H1 (cell line): ENCODE measurements around the gene HSPBP1. TPM values are rescaled to one million over a fixed set of nuclear protein-coding genes. Genes with fewer than 3 reads are reported as not detected.
A peak's percentile ranks its signal among the peaks of the same experiment; 100 is the strongest.

Experiments
- ASH2L ChIP-seq: fragments of 200-600, 300-600 bp; sonication (generic); IDR thresholded peaks from one replicate; pipeline ENCODE4 v1.7.1; 2017; ENCODE audit warnings: low read length
- BACH1 ChIP-seq: IDR thresholded peaks from 2 replicates; pipeline ENCODE4 v1.6.1; 2012; ENCODE audit warnings: low read length, improper control_type of control experiment
- BRCA1 ChIP-seq: IDR thresholded peaks from 2 replicates; pipeline ENCODE4 v1.6.1; 2012; ENCODE audit warnings: low read depth, low read length, improper control_type of control experiment
- CHD2 ChIP-seq: IDR thresholded peaks from 2 replicates; pipeline ENCODE4 v1.6.1; 2012; ENCODE audit warnings: low read length, improper control_type of control experiment
- CREB1 ChIP-seq: IDR thresholded peaks from 2 replicates; pipeline ENCODE4 v1.6.1; 2012; ENCODE audit warnings: inconsistent platforms
- E2F6 ChIP-seq: IDR thresholded peaks from 2 replicates; pipeline ENCODE4 v1.6.1; 2012; ENCODE audit warnings: inconsistent platforms
- EGR1 ChIP-seq: IDR thresholded peaks from 2 replicates; pipeline ENCODE4 v1.6.1; 2011; ENCODE audit warnings: low read depth, low read length, borderline replicate concordance
- EZH2 ChIP-seq: fragments of 200-600 bp; sonication (generic); IDR thresholded peaks from 2 replicates; pipeline ENCODE4 v1.7.1; 2012; ENCODE audit warnings: low read depth, mild to moderate bottlenecking, moderate library complexity, low read length, inconsistent platforms; ENCODE audit not compliant: severe bottlenecking
- FOSL1 ChIP-seq: IDR thresholded peaks from 2 replicates; pipeline ENCODE4 v1.6.1; 2011; ENCODE audit warnings: mild to moderate bottlenecking, low read depth, low read length, moderate library complexity; ENCODE audit not compliant: insufficient read depth
- HDAC2 ChIP-seq, 2 experiments: fragments of 300-600 bp in 1 of 2; sonication (generic) in 1 of 2; IDR thresholded peaks; 2 replicates each; pipeline ENCODE4 v1.6.1; 2011 to 2012; ENCODE audit warnings: low read depth in 2 of 2, low read length in 2 of 2, mild to moderate bottlenecking in 2 of 2, moderate library complexity in 2 of 2, borderline replicate concordance in 1 of 2, inconsistent platforms in 1 of 2
- JUN ChIP-seq: IDR thresholded peaks from 2 replicates; pipeline ENCODE4 v1.6.1; 2011; ENCODE audit warnings: low read depth, mild to moderate bottlenecking, improper control_type of control experiment, low read length
- KDM1A ChIP-seq: fragments of 200-600, 300-600 bp; sonication (generic); IDR thresholded peaks from 2 replicates; pipeline ENCODE4 v1.7.1; 2016; ENCODE audit warnings: mild to moderate bottlenecking, low read length, borderline replicate concordance
- MAFK ChIP-seq: IDR thresholded peaks from 2 replicates; pipeline ENCODE4 v1.6.1; 2012; ENCODE audit warnings: low read depth, mild to moderate bottlenecking, improper control_type of control experiment, low read length
- NRF1 ChIP-seq: IDR thresholded peaks from 2 replicates; pipeline ENCODE4 v1.6.1; 2011; ENCODE audit warnings: mild to moderate bottlenecking, low read depth, low read length, improper control_type of control experiment
- POLR2A ChIP-seq, 2 experiments: IDR thresholded peaks; 1 replicate in 1 of 2; 2 replicates in 1 of 2; pipeline ENCODE4 v1.6.1; 2011; ENCODE audit warnings: low read depth in 2 of 2, low read length in 2 of 2, mild to moderate bottlenecking in 2 of 2; ENCODE audit errors: control extremely low read depth in 1 of 2
- RFX5 ChIP-seq: IDR thresholded peaks from 2 replicates; pipeline ENCODE4 v1.6.1; 2011; ENCODE audit warnings: low read depth, low read length, improper control_type of control experiment, borderline replicate concordance
- SAP30 ChIP-seq: fragments of 300-600 bp; sonication (generic); IDR thresholded peaks from 2 replicates; pipeline ENCODE4 v1.7.1; 2012; ENCODE audit warnings: low read length, moderate library complexity, mild to moderate bottlenecking, inconsistent platforms; ENCODE audit not compliant: insufficient read depth, insufficient replicate concordance
- SIN3A ChIP-seq, 2 experiments: IDR thresholded peaks in 1 of 2; conservative IDR thresholded peaks in 1 of 2; 2 replicates each; pipeline ENCODE4 v1.6.1; 2011 to 2012; ENCODE audit warnings: low read length in 2 of 2, improper control_type of control experiment in 1 of 2, low read depth in 1 of 2, mild to moderate bottlenecking in 1 of 2
- SP1 ChIP-seq: IDR thresholded peaks from 2 replicates; pipeline ENCODE4 v1.6.1; 2011; ENCODE audit warnings: low read depth, low read length
- SP4 ChIP-seq: IDR thresholded peaks from 2 replicates; pipeline ENCODE4 v1.6.1; 2012; ENCODE audit warnings: low read length, inconsistent platforms
- SUZ12 ChIP-seq: fragments of 200-600 bp; sonication (generic); IDR thresholded peaks from 2 replicates; pipeline ENCODE4 v1.6.1; 2012; ENCODE audit warnings: mild to moderate bottlenecking, inconsistent platforms, low read length, moderate library complexity, mixed read lengths
- TAF1 ChIP-seq: IDR thresholded peaks from 2 replicates; pipeline ENCODE4 v1.6.1; 2011; ENCODE audit warnings: mild to moderate bottlenecking, low read depth, low read length
- TBP ChIP-seq: IDR thresholded peaks from 2 replicates; pipeline ENCODE4 v1.6.1; 2011; ENCODE audit warnings: low read depth, low read length, improper control_type of control experiment
- TCF12 ChIP-seq: IDR thresholded peaks from 2 replicates; pipeline ENCODE4 v1.6.1; 2011; ENCODE audit warnings: low read depth, mild to moderate bottlenecking, low read length
- polyA plus RNA-seq, 7 experiments: library from polyadenylated mRNA; depleted of rRNA in 3 of 7; stranded (reverse) in 5 of 7; unstranded in 2 of 7; fragments of >200 nt in 5 of 7; fragments of 200-250 nt in 2 of 7; gene quantifications; 1 replicate in 5 of 7; 2 replicates in 1 of 7; 4 replicates in 1 of 7; pipeline versions ENCODE4 v1.2.1 to v1.2.3, GENCODE V29; 2011 to 2013; ENCODE audit warnings: missing spikeins in 2 of 7, mixed read lengths in 2 of 7
- total RNA-seq: library from RNA; stranded (reverse); fragmentation: NEBNext Ultra II Directional; extraction: Animal tissue kit (Norgen Biotek cat#: 25700); gene quantifications from 2 replicates; pipeline ENCODE4 v1.2.1, GENCODE V29; 2021

HSPBP1 gene
- total and polyA plus RNA-seq, 2 of the 8 experiments (the other 6 are each of a cell fraction or from before 2014, with no cell fraction given): 63.4 to 100 TPM

GRCh38 chr19:55216461-55217198 is 63.3 kb downstream of the HSPBP1 start (continued):
- TF ChIP-seq FOSL1 (no peak), ASH2L (no peak), SUZ12 (no peak), POLR2A (IDR thresholded peaks at IDR 0.05; ENCODE audit: control extremely low read depth in 1 of 2, low read depth in 2 of 2, low read length in 2 of 2) (peak in 1 of 2 experiments; percentile 51; a peak in 1 of 3 replicates), MAFK (peak; percentile 89), RFX5 (peak; percentile 82), EGR1 (peak; percentile 92), BACH1 (peak; percentile 91), SIN3A (conservative IDR thresholded peaks at IDR 0.05 in 1 of 2, IDR thresholded peaks at IDR 0.05 in 1 of 2; ENCODE audit: low read depth in 1 of 2, low read length in 2 of 2) (peak; percentile 97 to 98), E2F6 (0 out of 2 replicates have a peak, but pooled peaks have one; percentile 20), CHD2 (peak; percentile 46; the same call in 1 of the 2 replicates), CREB1 (peak; percentile 82), SAP30 (peak; percentile 99), SP4 (peak; percentile 14; the same call in 1 of the 2 replicates), TBP (peak; percentile 55; the same call in 1 of the 2 replicates), KDM1A (no peak), BRCA1 (no peak), NRF1 (no peak), TAF1 (peak; percentile 37), TCF12 (no peak), SP1 (peak; percentile 100), HDAC2 (IDR thresholded peaks at IDR 0.05; ENCODE audit: borderline replicate concordance in 1 of 2, low read depth in 2 of 2, low read length in 2 of 2) (peak; percentile 89 to 92; a peak in 2 of 4 replicates), EZH2 (no peak), JUN (peak; percentile 68; the same call in 1 of the 2 replicates)
